Ishikawa (cell line): ENCODE data around the gene SLC11A1.

Experiments
- CEBPB ChIP-seq: IDR thresholded peaks from 2 replicates; pipeline ENCODE4 v1.6.1; 2012
- CREB1 ChIP-seq: IDR thresholded peaks from 2 replicates; pipeline ENCODE4 v1.6.1; 2012; ENCODE audit warnings: low read depth
- EGR1 ChIP-seq: IDR thresholded peaks from 2 replicates; pipeline ENCODE4 v1.6.1; 2012
- EP300 ChIP-seq: IDR thresholded peaks from 2 replicates; pipeline ENCODE4 v1.6.1; 2012; ENCODE audit warnings: borderline replicate concordance
- NFIC ChIP-seq: IDR thresholded peaks from 2 replicates; pipeline ENCODE4 v1.6.1; 2012
- TAF1 ChIP-seq: IDR thresholded peaks from 2 replicates; pipeline ENCODE4 v1.6.1; 2012; ENCODE audit warnings: low read depth, mild to moderate bottlenecking
- TEAD4 ChIP-seq: IDR thresholded peaks from 2 replicates; pipeline ENCODE4 v1.6.1; 2012
- YY1 ChIP-seq: IDR thresholded peaks from 2 replicates; pipeline ENCODE4 v1.6.1; 2012; ENCODE audit warnings: low read depth
- ZBTB7A ChIP-seq: IDR thresholded peaks from 2 replicates; pipeline ENCODE4 v1.6.1; 2012; ENCODE audit warnings: low read depth
- TF ChIP-seq, protein P1 (sequence below): IDR thresholded peaks from 2 replicates; pipeline ENCODE4 v1.6.1; 2012
- TF ChIP-seq, protein P2 (sequence below): IDR thresholded peaks from 2 replicates; pipeline ENCODE4 v1.6.1; 2012; ENCODE audit warnings: low read depth, mild to moderate bottlenecking

DNA sequence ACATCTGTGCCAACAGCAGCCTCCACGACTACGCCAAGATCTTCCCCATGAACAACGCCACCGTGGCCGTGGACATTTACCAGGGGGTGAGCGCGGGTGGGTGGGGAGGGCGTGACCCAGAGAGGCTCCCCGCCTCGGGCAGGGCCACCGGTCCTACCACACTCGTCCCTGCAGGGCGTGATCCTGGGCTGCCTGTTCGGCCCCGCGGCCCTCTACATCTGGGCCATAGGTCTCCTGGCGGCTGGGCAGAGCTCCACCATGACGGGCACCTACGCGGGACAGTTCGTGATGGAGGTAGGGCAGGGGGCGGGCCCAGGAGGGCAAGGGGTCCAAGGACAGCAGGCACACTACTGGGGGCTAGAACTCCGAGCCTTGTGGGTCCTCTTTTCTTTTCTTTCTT lies 9.1 kb downstream of the SLC11A1 start:
- TF ChIP-seq, protein P1, sequence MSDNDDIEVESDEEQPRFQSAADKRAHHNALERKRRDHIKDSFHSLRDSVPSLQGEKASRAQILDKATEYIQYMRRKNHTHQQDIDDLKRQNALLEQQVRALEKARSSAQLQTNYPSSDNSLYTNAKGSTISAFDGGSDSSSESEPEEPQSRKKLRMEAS = no peak
- no peak for TF ChIP-seq ZBTB7A
- no peak for TF ChIP-seq NFIC
- no peak for TF ChIP-seq CEBPB
- no peak for TF ChIP-seq CREB1
- TF ChIP-seq YY1 = no peak
- TF ChIP-seq EP300 = no peak
- TF ChIP-seq EGR1 = no peak
- TF ChIP-seq TAF1 = no peak
- no peak for TF ChIP-seq TEAD4
- TF ChIP-seq, protein P2, sequence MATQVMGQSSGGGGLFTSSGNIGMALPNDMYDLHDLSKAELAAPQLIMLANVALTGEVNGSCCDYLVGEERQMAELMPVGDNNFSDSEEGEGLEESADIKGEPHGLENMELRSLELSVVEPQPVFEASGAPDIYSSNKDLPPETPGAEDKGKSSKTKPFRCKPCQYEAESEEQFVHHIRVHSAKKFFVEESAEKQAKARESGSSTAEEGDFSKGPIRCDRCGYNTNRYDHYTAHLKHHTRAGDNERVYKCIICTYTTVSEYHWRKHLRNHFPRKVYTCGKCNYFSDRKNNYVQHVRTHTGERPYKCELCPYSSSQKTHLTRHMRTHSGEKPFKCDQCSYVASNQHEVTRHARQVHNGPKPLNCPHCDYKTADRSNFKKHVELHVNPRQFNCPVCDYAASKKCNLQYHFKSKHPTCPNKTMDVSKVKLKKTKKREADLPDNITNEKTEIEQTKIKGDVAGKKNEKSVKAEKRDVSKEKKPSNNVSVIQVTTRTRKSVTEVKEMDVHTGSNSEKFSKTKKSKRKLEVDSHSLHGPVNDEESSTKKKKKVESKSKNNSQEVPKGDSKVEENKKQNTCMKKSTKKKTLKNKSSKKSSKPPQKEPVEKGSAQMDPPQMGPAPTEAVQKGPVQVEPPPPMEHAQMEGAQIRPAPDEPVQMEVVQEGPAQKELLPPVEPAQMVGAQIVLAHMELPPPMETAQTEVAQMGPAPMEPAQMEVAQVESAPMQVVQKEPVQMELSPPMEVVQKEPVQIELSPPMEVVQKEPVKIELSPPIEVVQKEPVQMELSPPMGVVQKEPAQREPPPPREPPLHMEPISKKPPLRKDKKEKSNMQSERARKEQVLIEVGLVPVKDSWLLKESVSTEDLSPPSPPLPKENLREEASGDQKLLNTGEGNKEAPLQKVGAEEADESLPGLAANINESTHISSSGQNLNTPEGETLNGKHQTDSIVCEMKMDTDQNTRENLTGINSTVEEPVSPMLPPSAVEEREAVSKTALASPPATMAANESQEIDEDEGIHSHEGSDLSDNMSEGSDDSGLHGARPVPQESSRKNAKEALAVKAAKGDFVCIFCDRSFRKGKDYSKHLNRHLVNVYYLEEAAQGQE = no peak
